Gastrocnemius medialis (tissue), 4 donors: ENCODE measurements around the gene LRRC28. TPM values are rescaled to one million over a fixed set of nuclear protein-coding genes. Genes with fewer than 3 reads are reported as not detected.
"Not testable (repeated sequence)": the region's sequence is repeated elsewhere in the genome, so short reads cannot be mapped to it uniquely, and the experiment has no call there.

Experiments
- ATAC-seq, 2 donors: fragments of 150-250 bp; one replicate each; pipeline ENCODE4 v1.9.1; 2016
- DNase-seq, 2 donors: peaks; one replicate each; pipeline ENCODE4 v3.0.0-alpha.2; 2019
- H3K27ac ChIP-seq, 4 donors: fragments of 200-600 bp; sonication (generic); 1 replicate in 1 of 4; 2 replicates in 3 of 4; pipeline ENCODE4 v1.5.1; 2016 to 2018; ENCODE audit warnings: mild to moderate bottlenecking in 2 of 4, moderate library complexity in 1 of 4
- H3K27me3 ChIP-seq, 3 donors: fragments of 200-600 bp; sonication (generic) in 2 of 3; 1 replicate in 1 of 3; 2 replicates in 2 of 3; pipeline versions ENCODE4 v1.5.1 to v1.6.0; 2016 to 2019; ENCODE audit warnings: mild to moderate bottlenecking in 1 of 3, moderate library complexity in 1 of 3
- H3K36me3 ChIP-seq, 2 donors: fragments of 200-600 bp; sonication (generic) in 1 of 2; one replicate each; pipeline ENCODE4 v1.5.1; 2017 to 2018
- H3K4me1 ChIP-seq, 2 donors: fragments of 200-600 bp; sonication (generic) in 1 of 2; one replicate each; pipeline ENCODE4 v1.5.1; 2016 to 2017; ENCODE audit warnings: mild to moderate bottlenecking in 2 of 2
- H3K4me3 ChIP-seq, 4 donors: fragments of 200-600 bp; sonication (generic) in 3 of 4; 1 replicate in 1 of 4; 2 replicates in 3 of 4; pipeline ENCODE4 v1.5.1; 2016 to 2019; ENCODE audit warnings: mild to moderate bottlenecking in 2 of 4
- H3K9me3 ChIP-seq, 3 donors: fragments of 200-600 bp; sonication (generic) in 2 of 3; 1 replicate in 1 of 3; 2 replicates in 2 of 3; pipeline ENCODE4 v1.5.1; 2016 to 2019
- CTCF ChIP-seq, 5 experiments: fragments of 450-650 bp in 3 of 5; fragments of 200-600 bp in 2 of 5; sonication (generic) in 2 of 5; IDR thresholded peaks in 4 of 5; conservative IDR thresholded peaks in 1 of 5; 1 replicate in 4 of 5; 2 replicates in 1 of 5; pipeline ENCODE4 v1.5.1; 2016 to 2019; ENCODE audit warnings: antibody characterized with exemption in 5 of 5, mild to moderate bottlenecking in 3 of 5, moderate library complexity in 3 of 5
- POLR2A ChIP-seq, 2 donors: fragments of 450-650 bp; IDR thresholded peaks; one replicate each; pipeline ENCODE4 v1.6.1; 2017; ENCODE audit warnings: antibody characterized with exemption in 2 of 2, mild to moderate bottlenecking in 2 of 2, moderate library complexity in 2 of 2
- in situ Hi-C, 4 donors: fragments of 200-750 bp; cut with MboI; loops; one replicate each; pipeline versions ENCODE4 v1.15.0 to v1.8.0; 2017; ENCODE audit warnings: low sequenced_read_pairs in 4 of 4
- intact Hi-C: fragments of 100-400 bp; cut with DNase I; formaldehyde crosslinking; loops from one replicate; pipeline ENCODE4 v1.15.1; 2023; ENCODE audit warnings: low total_unique reads
- total RNA-seq, 4 donors: library from RNA; depleted of rRNA; stranded (reverse); fragments of >200 nt; gene quantifications; one replicate each; pipeline versions ENCODE4 v1.1.0 to v1.2.3, GENCODE V29; 2016

Gene LRRC28
- total RNA-seq, 4 donors from 2014 or later = 22.0 to 48.5 (median 36.9) TPM

- TF ChIP-seq POLR2A (IDR thresholded peaks at IDR 0.05) (no peak), CTCF (IDR thresholded peaks at IDR 0.05 in 4 of 5, conservative IDR thresholded peaks at IDR 0.05 in 1 of 5) (no peak)
- no peaks in the 10 kb centered on the region for H3K27me3 ChIP-seq
- in situ Hi-C loops = loop anchor here in 3 of 4 donors (25.0 kb wide), 2 partner anchors 112 to 313 kb away; no protein-coding TSS in a partner anchor
- H3K4me3 ChIP-seq = no peak overlapping the region
- no peak for DNase-seq
- H3K9me3 ChIP-seq = no peaks in the 10 kb centered on the region
- ATAC-seq = no peak
- intact Hi-C loops = loop anchor here (10.0 kb wide), 1 partner anchor 115 kb away; no protein-coding TSS in a partner anchor
- peaks cover 0 to 4% of the 10 kb centered on the region in 2 donors for H3K4me1 ChIP-seq
- no peak overlapping the region for H3K27ac ChIP-seq
- no peaks in the 10 kb centered on the region for H3K36me3 ChIP-seq
Measured at GRCh38 chr15:99399618-99400017, 148.3 kb downstream of the LRRC28 start.

GRCh38 chr15:99401216-99401615, 149.9 kb downstream of the LRRC28 start:
- not testable (repeated sequence) for H3K9me3 ChIP-seq, H3K4me1 ChIP-seq, H3K4me3 ChIP-seq, H3K36me3 ChIP-seq, ATAC-seq, DNase-seq, H3K27me3 ChIP-seq
- intact Hi-C loops (loop anchor here (10.0 kb wide), 1 partner anchor 116 kb away; no protein-coding TSS in a partner anchor), in situ Hi-C loops (loop anchor here in 2 of 4 donors (25.0 kb wide), 1 partner anchor 311 kb away; no protein-coding TSS in a partner anchor)
- peak overlapping the region in 2 of 4 donors; percentile 17 to 25 for H3K27ac ChIP-seq

- H3K9me3 ChIP-seq = no peaks in the 10 kb centered on the region
- intact Hi-C loops (loop anchor here (10.0 kb wide), 1 partner anchor 117 kb away; no protein-coding TSS in a partner anchor), in situ Hi-C loops (loop anchor here in 2 of 4 donors (25.0 kb wide), 1 partner anchor 310 kb away; no protein-coding TSS in a partner anchor)
- TF ChIP-seq CTCF (IDR thresholded peaks at IDR 0.05 in 4 of 5, conservative IDR thresholded peaks at IDR 0.05 in 1 of 5) (no peak), POLR2A (IDR thresholded peaks at IDR 0.05) (no peak)
- no peaks in the 10 kb centered on the region for H3K27me3 ChIP-seq
- ATAC-seq = no peak
- peak overlapping the region in 1 of 4 donors; percentile 25 for H3K27ac ChIP-seq
- no peak overlapping the region for H3K4me3 ChIP-seq
- H3K4me1 ChIP-seq = peaks cover 0 to 4% of the 10 kb centered on the region in 2 donors
- no peaks in the 10 kb centered on the region for H3K36me3 ChIP-seq
- no peak for DNase-seq
Measured at GRCh38 chr15:99402014-99402729, 150.9 kb downstream of the LRRC28 start.

- Histone ChIP-seq H3K27me3 (no peaks in the 10 kb centered on the region), H3K36me3 (no peaks in the 10 kb centered on the region), H3K4me3 (no peak overlapping the region), H3K4me1 (peaks cover 6 to 8% of the 10 kb centered on the region in 2 donors), H3K27ac (no peak overlapping the region), H3K9me3 (no peaks in the 10 kb centered on the region)
- DNase-seq (no peak), ATAC-seq (no peak)
- intact Hi-C loops = loop anchor here (10.0 kb wide), 1 partner anchor 119 kb away; no protein-coding TSS in a partner anchor
- in situ Hi-C loops = loop anchor here in 2 of 4 donors (25.0 kb wide), 1 partner anchor 309 kb away; no protein-coding TSS in a partner anchor
- TF ChIP-seq POLR2A (IDR thresholded peaks at IDR 0.05) (no peak), CTCF (IDR thresholded peaks at IDR 0.05 in 4 of 5, conservative IDR thresholded peaks at IDR 0.05 in 1 of 5) (no peak)
Measured at GRCh38 chr15:99403597-99403996, 152.3 kb downstream of the LRRC28 start.

GRCh38 chr15:99404454-99404853, 153.2 kb downstream of the LRRC28 start:
- Histone ChIP-seq H3K4me1 (peaks cover 15 to 16% of the 10 kb centered on the region in 2 donors), H3K27me3 (no peaks in the 10 kb centered on the region), H3K36me3 (no peaks in the 10 kb centered on the region), H3K27ac (no peak overlapping the region), H3K4me3 (no peak overlapping the region), H3K9me3 (no peaks in the 10 kb centered on the region)
- in situ Hi-C loops (loop anchor here in 2 of 4 donors (25.0 kb wide), 1 partner anchor 308 kb away; no protein-coding TSS in a partner anchor), intact Hi-C loops (loop anchor here (10.0 kb wide), 1 partner anchor 120 kb away; no protein-coding TSS in a partner anchor)
- TF ChIP-seq CTCF (IDR thresholded peaks at IDR 0.05 in 4 of 5, conservative IDR thresholded peaks at IDR 0.05 in 1 of 5) = no peak
- TF ChIP-seq POLR2A (IDR thresholded peaks at IDR 0.05) = no peak
- DNase-seq (no peak), ATAC-seq (no peak)
